EL (cell line): ENCODE measurements around the gene SOX6.
"Not testable (repeated sequence)": the region's sequence is repeated elsewhere in the genome, so short reads cannot be mapped to it uniquely, and the experiment has no call there.

ENCODE experiments used
- DNase-seq: peaks from one replicate; pipeline ENCODE4 v3.0.0-alpha.2; 2016

The SOX6 gene

DNA sequence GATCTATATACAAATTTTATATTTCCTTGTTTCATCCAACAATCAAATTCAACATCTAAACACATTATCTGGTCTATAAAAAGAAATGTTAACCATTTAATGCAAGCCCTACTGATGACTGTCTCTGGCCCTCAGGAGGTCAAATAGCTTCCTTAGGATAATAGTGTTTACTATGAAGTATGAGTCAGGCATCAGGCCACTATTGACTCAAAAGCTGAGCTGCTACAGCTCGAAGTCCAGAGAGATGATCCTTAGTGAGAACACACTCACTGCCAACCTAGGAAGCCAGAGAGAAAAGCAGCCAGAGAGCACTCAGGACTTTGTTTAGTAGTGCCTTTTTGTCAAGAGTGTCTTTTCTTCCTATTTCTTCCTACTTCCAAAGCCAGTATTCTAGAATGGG, 171.8 kb downstream of the SOX6 start:
- peak; percentile 85 for DNase-seq

DNA sequence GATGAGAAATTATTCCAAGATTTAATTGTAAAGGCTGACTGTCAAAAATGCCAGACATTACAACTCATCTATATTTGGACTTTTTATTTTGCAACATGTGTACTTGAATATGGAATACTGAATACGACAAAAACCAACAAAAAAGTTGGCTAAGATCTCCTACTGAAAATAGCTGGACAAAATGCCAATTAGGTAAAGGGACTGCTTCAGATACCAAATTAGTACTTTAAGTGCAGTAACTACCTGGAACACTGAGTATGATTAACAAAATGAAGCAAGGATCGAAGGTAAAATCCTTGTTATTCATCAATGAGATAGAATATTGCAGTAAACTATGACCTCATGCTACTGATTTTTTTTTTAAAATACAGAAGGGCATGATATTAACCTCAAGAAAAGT, 173.8 kb downstream of the SOX6 start:
- no peak for DNase-seq

DNA sequence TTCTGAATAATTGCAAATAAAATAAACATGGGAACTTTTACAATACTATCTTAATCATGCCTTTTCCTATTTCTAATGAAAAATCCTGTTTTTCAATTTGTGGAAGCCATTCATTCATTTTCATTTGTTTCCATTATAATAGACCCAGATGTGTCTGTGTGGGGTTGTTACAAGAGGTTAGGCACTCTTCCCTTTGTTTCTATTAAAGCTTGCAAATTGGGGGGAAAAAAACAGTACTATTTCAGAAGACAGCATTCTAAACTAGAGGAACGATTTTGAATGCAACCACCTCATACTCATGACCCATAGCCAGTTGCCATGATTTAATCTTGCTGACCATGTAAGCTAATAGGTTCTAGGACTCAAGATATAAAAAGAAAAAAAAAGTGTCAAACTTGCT, 175.5 kb downstream of the SOX6 start:
- no peak for DNase-seq

DNA sequence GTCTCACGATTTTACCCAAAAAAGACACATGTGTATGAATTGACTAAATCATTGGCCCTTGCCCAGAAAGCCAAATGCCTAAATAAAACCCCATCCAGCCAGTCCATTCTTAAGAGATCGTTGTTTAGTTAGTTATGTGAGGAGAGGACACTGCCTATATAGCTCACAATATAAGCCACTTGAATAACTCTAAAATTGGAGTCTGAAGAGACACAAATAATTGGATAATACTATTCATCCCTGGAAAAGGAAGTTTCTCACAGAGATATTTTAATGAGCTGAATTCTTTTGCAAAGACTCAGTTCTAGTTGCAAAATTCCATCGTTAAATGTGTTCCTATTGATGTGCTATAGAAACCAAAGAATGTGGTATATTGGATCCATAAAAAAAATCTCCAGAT, 176.7 kb downstream of the SOX6 start:
- DNase-seq, result peak; percentile 68

DNA sequence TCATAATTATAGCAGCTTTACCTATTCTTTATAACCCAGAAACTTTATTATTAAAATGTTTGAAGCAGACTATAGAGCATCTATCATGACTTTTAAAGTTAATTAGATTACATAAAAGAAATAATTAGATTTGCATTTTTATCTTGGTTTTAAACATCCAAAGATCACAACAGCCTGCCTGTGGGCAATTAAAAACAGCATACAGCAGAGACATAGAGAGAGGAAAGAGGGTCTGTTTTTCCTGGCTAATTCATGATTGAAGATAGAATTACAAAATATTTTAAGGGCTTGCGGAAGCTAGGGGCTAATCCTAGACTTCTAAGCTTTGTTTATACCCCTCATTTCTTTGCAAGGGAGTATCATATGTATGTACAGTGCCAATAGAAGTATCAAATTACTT, 178.1 kb downstream of the SOX6 start:
- DNase-seq, result no peak

- no peak for DNase-seq
Measured at GRCh38 chr11:16177688-16178087, 178.7 kb downstream of the SOX6 start.

GRCh38 chr11:16173798-16174197, 182.5 kb downstream of the SOX6 start:
- DNase-seq, result no peak

- DNase-seq, result no peak
Measured at GRCh38 chr11:16171882-16172281, 184.5 kb downstream of the SOX6 start.

DNA sequence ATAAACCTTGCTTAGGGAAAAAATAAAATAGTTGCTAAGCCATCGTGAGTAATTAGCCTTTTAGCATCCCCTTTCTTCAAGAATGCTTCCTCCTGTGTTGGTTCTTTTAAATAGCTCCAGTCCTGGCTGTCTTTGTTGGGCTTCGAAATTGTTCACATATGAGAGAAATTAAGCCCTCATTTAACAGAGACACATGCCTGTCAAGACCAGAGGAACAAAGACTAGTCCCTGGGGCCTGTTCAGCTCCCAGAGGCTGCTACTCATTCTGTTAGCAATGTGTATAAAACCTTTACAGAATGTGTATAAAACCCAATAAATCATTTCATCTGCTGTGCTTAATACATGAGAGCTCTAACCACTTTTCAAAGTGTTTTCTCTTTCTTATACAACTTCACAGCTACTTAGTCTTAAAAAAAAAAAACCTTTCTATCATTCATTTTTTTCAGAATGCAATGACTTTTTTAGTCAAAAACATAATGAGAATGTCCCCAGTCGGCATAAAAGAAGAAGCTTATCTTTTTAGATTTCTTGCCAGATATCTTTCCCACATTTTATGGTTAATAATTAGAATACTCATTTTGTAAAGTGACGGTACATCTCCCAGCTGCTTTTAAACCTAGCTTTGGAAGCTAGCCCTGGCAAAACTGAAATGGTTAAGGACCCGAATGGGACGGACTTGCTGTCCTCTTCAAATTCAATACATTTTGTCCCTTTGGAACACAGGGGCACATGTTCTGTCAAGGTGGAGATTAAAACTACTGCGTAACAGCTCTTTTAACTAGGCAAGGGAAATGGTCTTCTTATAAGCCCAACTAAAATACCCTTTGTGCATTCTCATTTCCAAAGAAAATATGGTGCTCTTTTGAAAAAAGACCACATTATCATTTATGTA, 186.1 kb downstream of the SOX6 start:
- no peak for DNase-seq

DNA sequence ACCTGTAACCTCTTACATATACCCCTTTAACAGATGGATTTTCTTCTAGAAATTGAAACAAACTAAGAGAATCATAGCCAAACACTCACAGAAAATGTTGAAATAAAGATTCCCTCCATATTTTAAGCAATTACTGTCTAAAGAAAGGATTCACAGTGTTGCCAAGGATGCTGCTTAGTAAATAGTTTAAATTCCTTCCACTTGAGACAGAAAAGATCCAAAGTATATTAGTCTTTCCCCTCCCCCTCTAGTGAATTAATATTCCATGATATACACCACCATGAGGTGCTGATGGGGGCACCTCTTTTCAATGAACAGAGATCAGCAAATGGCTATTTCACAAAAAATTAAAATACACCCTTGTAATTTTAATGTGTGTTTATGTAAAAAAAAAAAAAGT, 186.8 kb downstream of the SOX6 start:
- DNase-seq, result peak; percentile 55

GRCh38 chr11:16167706-16168487, 188.4 kb downstream of the SOX6 start:
- DNase-seq, result no peak

GRCh38 chr11:16166571-16166970, 189.8 kb downstream of the SOX6 start:
- DNase-seq, result no peak

GRCh38 chr11:16160146-16160545, 196.2 kb downstream of the SOX6 start:
- DNase-seq, result no peak

DNA sequence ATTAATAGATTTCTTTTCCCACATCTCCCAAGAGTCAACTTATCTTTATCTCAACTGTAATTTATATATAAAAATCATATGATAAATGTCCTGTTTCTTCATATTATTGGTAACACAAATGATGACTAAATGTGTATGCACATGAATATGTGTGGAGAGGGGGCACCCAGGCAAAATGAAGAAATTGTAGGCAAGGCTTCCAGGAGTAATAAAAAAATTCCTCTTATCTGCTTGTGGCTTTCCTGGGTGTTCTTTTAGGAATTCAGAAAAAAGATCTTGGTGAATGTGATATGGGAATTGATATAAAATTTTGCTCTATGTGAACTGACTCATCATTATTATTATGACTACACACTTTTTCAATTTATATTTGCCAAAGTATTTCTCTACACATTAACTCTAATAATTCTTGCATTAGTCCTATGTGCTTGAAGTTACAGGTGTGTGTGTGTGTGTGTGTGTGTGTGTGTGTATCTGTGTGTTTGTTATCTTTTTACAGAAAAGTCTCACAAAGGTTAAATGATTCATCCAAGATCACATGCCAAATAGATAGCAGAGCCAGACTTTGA, 197.8 kb downstream of the SOX6 start:
- peak; percentile 9 for DNase-seq

- DNase-seq, result no peak
Measured at GRCh38 chr11:16157327-16157726, 199.0 kb downstream of the SOX6 start.

DNA sequence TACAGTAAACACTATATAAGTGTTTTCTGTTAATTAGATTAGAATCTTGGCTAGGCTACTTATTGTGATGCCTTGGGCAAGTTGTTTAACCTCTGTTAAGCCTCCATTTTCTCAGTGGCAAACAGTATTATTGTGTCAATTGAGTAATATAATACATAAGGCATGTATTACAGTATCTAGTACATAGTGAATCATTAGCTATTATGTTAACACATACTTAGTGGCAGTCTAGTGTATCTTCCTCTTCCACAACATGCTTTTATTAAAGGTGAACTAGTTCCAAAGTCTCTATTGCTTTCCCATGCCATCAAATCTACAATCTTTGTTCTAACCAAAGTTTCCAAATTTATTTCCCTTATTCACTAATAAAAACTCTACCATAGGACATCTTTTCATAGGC, 200.9 kb downstream of the SOX6 start:
- DNase-seq, result no peak

DNA sequence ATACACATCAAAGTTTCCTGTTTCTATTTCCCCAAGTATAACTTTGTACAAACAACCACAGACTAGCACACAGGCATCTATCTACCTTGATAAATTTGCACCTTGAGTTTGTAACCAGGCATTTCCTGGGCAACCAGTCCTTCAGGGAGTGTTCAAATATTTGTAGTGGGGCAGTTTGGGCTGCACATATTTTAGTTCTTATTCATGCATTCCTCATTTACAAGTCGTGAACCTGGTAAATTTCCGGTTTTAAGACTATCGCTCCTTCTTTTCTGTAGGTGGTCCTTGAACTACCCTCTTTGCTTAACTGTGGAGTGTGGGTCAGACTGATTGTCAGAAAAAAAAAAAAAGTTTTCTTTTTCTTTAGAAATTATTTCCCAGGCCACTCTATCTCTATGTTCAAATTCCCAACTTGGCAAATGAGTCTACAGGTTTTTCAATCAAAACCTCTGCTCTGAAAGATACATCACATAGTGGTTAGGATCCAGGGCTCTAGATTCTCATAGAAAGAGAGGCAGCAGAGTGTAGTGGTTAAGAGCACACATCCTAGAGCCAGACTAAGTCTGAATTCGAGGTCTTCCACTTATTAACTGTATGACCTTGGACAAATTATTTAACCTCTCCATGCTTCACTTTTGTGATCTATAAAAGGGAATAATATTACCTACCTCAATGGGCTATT, 201.5 kb downstream of the SOX6 start:
- DNase-seq, result peak; percentile 51

- no peak for DNase-seq
Measured at GRCh38 chr11:16153951-16154350, 202.4 kb downstream of the SOX6 start.

GRCh38 chr11:16151138-16151537, 205.2 kb downstream of the SOX6 start:
- no peak for DNase-seq

DNA sequence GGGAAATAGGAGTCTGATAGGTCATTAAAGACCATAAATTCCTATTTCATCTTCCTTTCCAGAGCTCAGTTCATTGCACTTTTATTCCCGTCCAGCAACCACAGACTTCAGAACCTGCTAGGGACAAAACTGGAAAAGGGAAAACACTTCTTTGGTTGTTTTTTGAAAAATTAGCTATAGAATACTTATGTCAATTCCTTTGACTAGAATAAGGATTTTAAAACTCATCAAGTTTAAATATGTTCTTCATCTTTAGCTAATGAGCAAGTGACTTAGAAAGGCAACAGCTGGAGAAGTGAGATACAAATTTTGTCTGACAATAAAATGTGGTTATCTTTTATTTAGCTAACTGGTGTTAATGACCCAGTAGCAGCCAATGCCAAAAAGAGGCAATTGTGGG, 206.9 kb downstream of the SOX6 start:
- no peak for DNase-seq

GRCh38 chr11:16148301-16148931, 207.9 kb downstream of the SOX6 start:
- DNase-seq, result no peak

DNA sequence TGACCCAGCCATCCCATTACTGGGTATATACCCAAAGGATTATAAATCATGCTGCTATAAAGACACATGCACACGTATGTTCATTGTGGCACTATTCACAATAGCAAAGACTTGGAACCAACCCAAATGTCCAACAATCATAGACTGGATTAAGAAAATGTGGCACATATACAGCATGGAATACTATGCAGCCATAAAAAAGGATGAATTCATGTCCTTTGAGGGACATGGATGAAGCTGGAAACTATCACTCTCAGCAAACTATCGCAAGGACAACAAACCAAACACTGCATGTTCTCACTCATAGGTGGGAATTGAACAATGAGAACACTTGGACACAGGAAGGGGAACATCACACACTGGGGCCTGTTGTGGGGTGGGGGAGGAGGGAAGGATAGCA, 209.4 kb downstream of the SOX6 start:
- DNase-seq, result not testable (repeated sequence)

GRCh38 chr11:16141614-16142013, 214.7 kb downstream of the SOX6 start:
- DNase-seq, result not testable (repeated sequence)
